ENCODE measurements around the gene ARHGAP26. TPM values are rescaled to one million over a fixed set of nuclear protein-coding genes. Genes with fewer than 3 reads are reported as not detected.

ARHGAP26 gene
- polyA plus RNA-seq, 3 donors: 26.5 to 56.8 (median 28.7) TPM

- Histone ChIP-seq H3K27me3 (ENCODE audit: control insufficient read depth in 2 of 2, insufficient read depth in 2 of 2, low read length in 2 of 2) (no peaks in the 10 kb centered on the region), H4K20me1 (ENCODE audit: insufficient read depth, low read length) (peaks cover 67% of the 10 kb centered on the region), H2AFZ (ENCODE audit: insufficient read depth, low read depth, low read length, poor library complexity, severe bottlenecking) (no peak overlapping the region), H3K4me3 (replicated peaks in 1 of 3; ENCODE audit: low read depth in 2 of 3, low read length in 3 of 3) (no peak overlapping the region), H3K4me1 (ENCODE audit: control insufficient read depth in 1 of 2, insufficient read depth in 2 of 2, low read length in 2 of 2) (peaks cover 0 to 4% of the 10 kb centered on the region in 2 donors), H3K9ac (ENCODE audit: insufficient read depth, low read length, poor library complexity, severe bottlenecking) (no peak overlapping the region), H3K4me2 (replicated peaks; ENCODE audit: extremely low read depth, low read length, poor library complexity, severe bottlenecking) (no peak overlapping the region), H3K9me3 (replicated peaks in 1 of 2; ENCODE audit: control insufficient read depth in 1 of 2, insufficient read depth in 1 of 2, low read length in 2 of 2) (no peaks in the 10 kb centered on the region), H3K79me2 (ENCODE audit: insufficient read depth, low read length) (peaks cover 3% of the 10 kb centered on the region), H3K36me3 (replicated peaks in 1 of 2; ENCODE audit: control insufficient read depth in 1 of 2, insufficient read depth in 2 of 2, low read length in 2 of 2) (peaks cover 88 to 97% of the 10 kb centered on the region in 2 donors), H3K27ac (ENCODE audit: low read depth in 1 of 2, low read length in 2 of 2) (no peak overlapping the region)
- WGBS (ENCODE audit: insufficient coverage): 100% methylated on average over 3 of the region's 8 CpGs
- H3K9me3 Mint-ChIP-seq: no peaks in the 10 kb centered on the region
- H3K27me3 Mint-ChIP-seq (ENCODE audit: low read depth in 3 of 3): peaks cover 0 to 2% (median 0%) of the 10 kb centered on the region in 3 donors
- H3K27ac Mint-ChIP-seq: peak overlapping the region in 2 of 7 donors; percentile 27 to 43
- no peak overlapping the region for H3K4me3 Mint-ChIP-seq
- H3K4me1 Mint-ChIP-seq: peaks cover 16% of the 10 kb centered on the region
- DNase-seq: no peak
- H3K36me3 Mint-ChIP-seq: peaks cover 86 to 96% of the 10 kb centered on the region in 2 donors
- intact Hi-C loops (cut with micrococcal nuclease): no loop called here
- TF ChIP-seq CTCF (IDR thresholded peaks at IDR 0.05): no peak
Measured at GRCh38 chr5:142915038-142915437, 144.9 kb downstream of the ARHGAP26 start.

- Mint-ChIP-seq H3K27me3 (ENCODE audit: low read depth in 3 of 3) (peaks cover 0 to 2% (median 0%) of the 10 kb centered on the region in 3 donors), H3K36me3 (peaks cover 88 to 93% of the 10 kb centered on the region in 2 donors), H3K4me3 (no peak overlapping the region), H3K4me1 (peaks cover 16% of the 10 kb centered on the region), H3K27ac (peak overlapping the region in 6 of 7 donors; percentile 30 to 82 (median 67)), H3K9me3 (no peaks in the 10 kb centered on the region)
- peaks cover 5% of the 10 kb centered on the region for H3K79me2 ChIP-seq (ENCODE audit: insufficient read depth, low read length)
- peak in 2 of 3 donors; percentile 35 to 47 for DNase-seq
- H3K9ac ChIP-seq (ENCODE audit: insufficient read depth, low read length, poor library complexity, severe bottlenecking): no peak overlapping the region
- no peak overlapping the region for H3K4me3 ChIP-seq (replicated peaks in 1 of 3; ENCODE audit: low read depth in 2 of 3, low read length in 3 of 3)
- 83% methylated on average over 1 of the region's 8 CpGs for WGBS (ENCODE audit: insufficient coverage)
- H3K9me3 ChIP-seq (replicated peaks in 1 of 2; ENCODE audit: control insufficient read depth in 1 of 2, insufficient read depth in 1 of 2, low read length in 2 of 2): no peaks in the 10 kb centered on the region
- H3K27ac ChIP-seq (ENCODE audit: low read depth in 1 of 2, low read length in 2 of 2): peak overlapping the region in 1 of 2 donors; percentile 15
- H3K36me3 ChIP-seq (replicated peaks in 1 of 2; ENCODE audit: control insufficient read depth in 1 of 2, insufficient read depth in 2 of 2, low read length in 2 of 2): peaks cover 84 to 97% of the 10 kb centered on the region in 2 donors
- H3K4me1 ChIP-seq (ENCODE audit: control insufficient read depth in 1 of 2, insufficient read depth in 2 of 2, low read length in 2 of 2): peaks cover 0 to 4% of the 10 kb centered on the region in 2 donors
- H3K27me3 ChIP-seq (ENCODE audit: control insufficient read depth in 2 of 2, insufficient read depth in 2 of 2, low read length in 2 of 2): no peaks in the 10 kb centered on the region
- no peak overlapping the region for H2AFZ ChIP-seq (ENCODE audit: insufficient read depth, low read depth, low read length, poor library complexity, severe bottlenecking)
- intact Hi-C loops (cut with micrococcal nuclease): no loop called here
- H4K20me1 ChIP-seq (ENCODE audit: insufficient read depth, low read length): peaks cover 66% of the 10 kb centered on the region
- no peak overlapping the region for H3K4me2 ChIP-seq (replicated peaks; ENCODE audit: extremely low read depth, low read length, poor library complexity, severe bottlenecking)
- peak; percentile 56 for TF ChIP-seq CTCF (IDR thresholded peaks at IDR 0.05)
Measured at GRCh38 chr5:142915813-142916424, 145.7 kb downstream of the ARHGAP26 start.
